ENCODE data around the gene ARHGEF11.
A peak's percentile ranks its signal among the peaks of the same experiment; 100 is the strongest.
"Not testable (repeated sequence)": the region's sequence is repeated elsewhere in the genome, so short reads cannot be mapped to it uniquely, and the experiment has no call there.

Gene ARHGEF11

GRCh38 chr1:156927215-156928042, 118.1 kb downstream of the ARHGEF11 start:
- DNase-seq = peak; percentile 85

- not testable (repeated sequence) for DNase-seq
Observed at GRCh38 chr1:156926695-156927094, 118.8 kb downstream of the ARHGEF11 start.

- no peak for DNase-seq
Observed at GRCh38 chr1:156926175-156926574, 119.4 kb downstream of the ARHGEF11 start.

GRCh38 chr1:156925154-156926010, 120.2 kb downstream of the ARHGEF11 start:
- no peak for DNase-seq

- DNase-seq = no peak
Observed at GRCh38 chr1:156924478-156925153, 120.9 kb downstream of the ARHGEF11 start.

- DNase-seq = no peak
Observed at GRCh38 chr1:156923670-156924477, 121.7 kb downstream of the ARHGEF11 start.

- DNase-seq = no peak
Observed at GRCh38 chr1:156922986-156923669, 122.4 kb downstream of the ARHGEF11 start.

- no peak for DNase-seq
Observed at GRCh38 chr1:156921053-156921529, 124.5 kb downstream of the ARHGEF11 start.

- DNase-seq = peak; percentile 85
Observed at GRCh38 chr1:156920233-156921052, 125.1 kb downstream of the ARHGEF11 start, which contains the start of gene LRRC71. Gene LRRC71, plus strand, starts transcription at chr1:156920632. Its CDS starts 172 bp downstream, at chr1:156920804.

GRCh38 chr1:156914440-156914856, 131.1 kb downstream of the ARHGEF11 start:
- DNase-seq = no peak

GRCh38 chr1:156913809-156914387, 131.6 kb downstream of the ARHGEF11 start:
- DNase-seq = no peak

GRCh38 chr1:156912861-156913808, 132.4 kb downstream of the ARHGEF11 start:
- no peak for DNase-seq

GRCh38 chr1:156912310-156912709, 133.2 kb downstream of the ARHGEF11 start:
- no peak for DNase-seq

GRCh38 chr1:156911577-156912298, 133.8 kb downstream of the ARHGEF11 start:
- no peak for DNase-seq

GRCh38 chr1:156910309-156910782, 135.2 kb downstream of the ARHGEF11 start:
- no peak for DNase-seq

- DNase-seq = no peak
Observed at GRCh38 chr1:156909671-156910070, 135.9 kb downstream of the ARHGEF11 start.

- no peak for DNase-seq
Observed at GRCh38 chr1:156908955-156909354, 136.6 kb downstream of the ARHGEF11 start.

GRCh38 chr1:156908541-156908940, 137.0 kb downstream of the ARHGEF11 start:
- no peak for DNase-seq

Measured in right forelimb (tissue), 1 donor.